Measurements from ENCODE around the gene BCL7B.
"Not testable (repeated sequence)": the region's sequence is repeated elsewhere in the genome, so short reads cannot be mapped to it uniquely, and the experiment has no call there.

Gene BCL7B

DNA sequence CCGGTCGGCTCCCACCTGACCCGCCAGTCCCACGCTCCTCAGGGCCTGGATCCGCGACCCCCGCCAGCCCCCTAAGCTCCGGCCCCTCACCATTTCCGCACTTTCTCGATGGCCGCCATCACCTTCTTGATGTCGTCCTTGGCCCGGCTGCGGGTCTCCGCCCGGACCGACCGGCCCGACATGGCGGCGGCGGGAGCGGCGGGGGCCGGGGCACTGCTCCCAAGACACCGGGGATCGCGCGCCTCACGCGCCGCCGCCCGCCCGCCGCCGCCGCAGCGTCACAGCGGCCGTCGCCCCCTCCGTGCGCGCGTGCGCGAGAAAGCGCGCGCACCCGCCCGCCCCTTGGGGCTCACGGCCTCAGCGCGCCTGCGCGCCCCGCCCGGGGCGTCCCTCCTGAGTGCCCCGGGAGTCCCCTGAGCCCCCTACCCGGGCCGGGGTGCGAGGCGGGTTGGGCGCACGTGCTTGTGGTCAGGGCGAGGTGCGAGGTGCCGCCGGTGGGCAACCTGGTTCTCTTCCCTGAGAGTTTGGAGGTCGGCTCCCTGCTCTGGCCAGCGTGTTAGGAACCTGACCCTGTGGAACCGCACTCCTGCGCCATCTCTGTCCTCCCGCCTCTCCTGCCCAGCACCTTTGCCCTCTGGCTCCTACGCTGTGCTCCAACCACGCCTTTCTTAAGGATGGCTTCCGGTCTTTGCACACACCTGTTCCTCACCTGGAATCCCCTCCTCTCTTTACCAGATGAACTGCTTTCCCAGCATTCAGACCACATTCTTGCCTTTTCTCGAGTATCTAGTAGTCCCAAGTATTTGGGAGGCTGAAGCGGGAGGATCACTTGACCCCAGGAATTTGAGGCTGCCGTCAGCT, at the start of gene BCL7B:
Gene BCL7B, minus strand, starts transcription at position 294 of the 861 bp plus-strand sequence. Its CDS starts 112 bp downstream, at position 182.
- no peak for FAIRE-seq
- DNase-seq (ENCODE audit: insufficient read length, low spot score): peak; percentile 89

DNA sequence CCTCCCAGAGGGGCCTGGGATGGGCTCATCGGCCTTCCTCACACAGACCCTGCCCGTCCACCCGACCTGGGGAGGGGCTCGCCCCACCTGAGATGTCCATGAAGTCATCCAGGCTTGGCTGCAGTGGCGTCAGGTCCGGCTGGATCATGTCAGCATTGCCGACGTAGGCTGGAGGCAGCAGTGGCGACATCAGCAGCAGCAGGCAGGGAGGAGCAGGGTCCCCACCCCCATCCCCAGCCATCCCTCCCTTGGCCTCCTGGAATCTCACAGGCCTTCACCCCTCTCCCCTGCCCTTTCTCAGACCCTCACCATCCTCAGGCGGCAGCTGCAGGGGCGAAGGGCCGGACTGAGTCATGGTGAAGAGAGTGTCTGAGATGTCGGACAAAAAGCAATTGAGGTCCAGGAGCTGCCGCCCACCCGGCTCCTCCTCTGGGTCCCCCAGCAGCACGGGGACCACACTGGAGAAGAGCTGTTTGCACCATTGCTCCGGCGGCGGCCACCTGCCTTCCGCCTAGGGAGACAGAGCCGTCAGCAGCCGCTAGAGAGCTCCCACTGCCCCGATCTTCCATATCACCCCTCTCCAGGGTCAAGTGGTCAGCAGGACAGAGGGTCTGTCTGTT, 48.2 kb upstream of the BCL7B start:
- FAIRE-seq: no peak
- DNase-seq (ENCODE audit: insufficient read length, low spot score): no peak

- DNase-seq (ENCODE audit: insufficient read length, low spot score) (no peak), FAIRE-seq (no peak)
These were observed 45.5 kb upstream of the BCL7B start for GRCh38 chr7:73602721-73603651.

GRCh38 chr7:73599916-73600315, 42.4 kb upstream of the BCL7B start:
- no peak for FAIRE-seq
- no peak for DNase-seq (ENCODE audit: insufficient read length, low spot score)

GRCh38 chr7:73599151-73599882, 41.8 kb upstream of the BCL7B start:
- FAIRE-seq (no peak), DNase-seq (ENCODE audit: insufficient read length, low spot score) (no peak)

- DNase-seq (ENCODE audit: insufficient read length, low spot score): no peak
- no peak for FAIRE-seq
These were observed 40.7 kb upstream of the BCL7B start for GRCh38 chr7:73597978-73598782.

- FAIRE-seq (no peak), DNase-seq (ENCODE audit: insufficient read length, low spot score) (no peak)
These were observed 38.9 kb upstream of the BCL7B start for GRCh38 chr7:73596191-73597065.

GRCh38 chr7:73595358-73595757, 37.9 kb upstream of the BCL7B start:
- DNase-seq (ENCODE audit: insufficient read length, low spot score) (no peak), FAIRE-seq (no peak)

- DNase-seq (ENCODE audit: insufficient read length, low spot score): no peak
- no peak for FAIRE-seq
These were observed 35.9 kb upstream of the BCL7B start for GRCh38 chr7:73593207-73594045.

- no peak for DNase-seq (ENCODE audit: insufficient read length, low spot score)
- FAIRE-seq: no peak
These were observed 29.4 kb upstream of the BCL7B start for GRCh38 chr7:73586911-73587310.

- no peak for DNase-seq (ENCODE audit: insufficient read length, low spot score)
These were observed 27.7 kb upstream of the BCL7B start for GRCh38 chr7:73585196-73585595.

GRCh38 chr7:73582664-73583202, 25.2 kb upstream of the BCL7B start:
- DNase-seq (ENCODE audit: insufficient read length, low spot score): no peak

More at GRCh38 chr7:73585196-73585595, 27.7 kb upstream of the BCL7B start:
- FAIRE-seq: no peak

GRCh38 chr7:73581006-73581405, 23.5 kb upstream of the BCL7B start:
- not testable (repeated sequence) for FAIRE-seq; DNase-seq (ENCODE audit: insufficient read length, low spot score)

More at GRCh38 chr7:73582664-73583202, 25.2 kb upstream of the BCL7B start:
- FAIRE-seq: no peak

- DNase-seq (ENCODE audit: insufficient read length, low spot score): peak; percentile 96
- FAIRE-seq: peak; percentile 91
These were observed 21.0 kb upstream of the BCL7B start, which contains the start of gene TBL2 for GRCh38 chr7:73578342-73579128. TBL2 (minus strand) TSS chr7:73578579; CDS start chr7:73578549, 30 bp downstream.

DNA sequence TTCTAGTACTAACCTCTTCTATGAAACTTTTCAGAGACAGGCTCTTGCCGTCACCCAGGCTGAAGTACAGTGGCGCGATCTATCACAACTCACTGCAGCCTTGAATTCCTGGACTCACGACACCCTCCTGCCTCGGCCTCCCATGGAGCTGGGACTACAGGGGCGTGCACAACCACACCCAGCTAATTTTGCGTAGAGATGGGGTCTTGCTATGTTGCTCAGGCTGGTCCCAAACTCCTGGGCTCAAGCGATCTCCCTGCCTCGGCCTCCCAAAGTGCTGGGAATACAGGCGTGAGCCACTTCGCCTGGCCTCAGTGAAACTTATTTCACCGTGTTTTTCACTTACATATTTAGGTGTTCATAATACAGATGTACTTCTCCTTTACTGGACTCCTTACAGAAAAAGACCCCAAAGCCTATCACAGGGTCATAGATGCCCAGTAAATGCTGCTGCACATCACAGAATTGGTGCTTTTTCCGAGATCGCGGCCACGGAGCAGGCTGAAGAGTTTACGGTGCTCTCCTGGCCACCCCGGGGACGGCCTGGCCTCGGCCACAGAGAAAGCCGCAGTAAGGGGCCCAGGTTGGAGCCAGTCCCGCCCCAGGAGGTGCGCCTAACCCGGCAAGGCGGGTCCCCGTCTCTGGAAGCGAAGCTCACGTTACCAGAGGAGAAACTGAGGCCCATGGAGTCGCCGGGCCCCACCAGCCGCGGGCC, 20.3 kb upstream of the BCL7B start:
- FAIRE-seq: no peak
- no peak for DNase-seq (ENCODE audit: insufficient read length, low spot score)

DNA sequence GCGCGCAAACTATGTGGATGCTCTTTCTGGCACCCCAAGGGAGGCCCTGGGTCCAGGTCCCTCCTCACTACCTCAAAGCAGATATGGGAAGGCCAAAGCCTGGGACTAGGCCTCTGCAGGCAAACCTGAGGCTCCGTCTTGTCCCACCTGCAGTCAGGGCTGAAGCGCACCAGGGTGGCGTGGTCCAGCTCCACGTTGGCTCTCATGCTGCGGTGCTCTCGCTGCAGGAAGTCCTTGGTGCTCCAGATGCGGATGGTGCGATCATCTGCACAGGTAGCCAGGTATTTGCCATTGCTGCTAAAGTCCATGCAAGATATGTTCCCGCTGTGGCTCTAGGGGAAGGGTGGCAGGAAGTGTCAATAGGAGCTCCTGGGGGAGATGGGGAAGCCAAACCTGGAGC, 16.3 kb upstream of the BCL7B start:
- DNase-seq (ENCODE audit: insufficient read length, low spot score): no peak
- no peak for FAIRE-seq

Measured in GM19239 (cell line).